Measurements from ENCODE around the gene OPCML. TPM values are rescaled to one million over a fixed set of nuclear protein-coding genes. Genes with fewer than 3 reads are reported as not detected.

Gene OPCML
- total and polyA plus RNA-seq, 4 donors = under 0.01 to 0.01 TPM; not detected in 2

GRCh38 chr11:132921597-132921996 lies 610.7 kb downstream of the OPCML start:
- TF ChIP-seq JUND (IDR thresholded peaks at IDR 0.05) (no peak), NR2F2 (IDR thresholded peaks at IDR 0.05) (no peak), HNF4G (IDR thresholded peaks at IDR 0.05) (no peak)
- no peak overlapping the region for H3K9ac ChIP-seq (ENCODE audit: low read depth in 1 of 2, low read length in 2 of 2)
- H3K4me1 ChIP-seq (ENCODE audit: control insufficient read depth in 4 of 4, insufficient read depth in 4 of 4, low read length in 3 of 4) = peaks cover 0 to 17% (median 2%) of the 10 kb centered on the region in 4 donors
- no peak overlapping the region for H3K27ac ChIP-seq (ENCODE audit: low read depth in 1 of 2, low read length in 2 of 2)
- 97% methylated on average over 6 of the region's 6 CpGs for WGBS
- DNase-seq (ENCODE audit: low spot score) = no peak
- H3K4me3 ChIP-seq (ENCODE audit: low read depth in 1 of 3, low read length in 3 of 3) = no peak overlapping the region
- H3K27me3 ChIP-seq (ENCODE audit: control insufficient read depth in 4 of 4, insufficient read depth in 4 of 4, low read length in 3 of 4) = no peaks in the 10 kb centered on the region
- no peaks in the 10 kb centered on the region for H3K36me3 ChIP-seq (ENCODE audit: control insufficient read depth in 4 of 4, insufficient read depth in 3 of 4, low read depth in 1 of 4, low read length in 3 of 4)
- no peaks in the 10 kb centered on the region for H3K9me3 ChIP-seq (ENCODE audit: control insufficient read depth in 4 of 4, low read length in 3 of 4)

- Histone ChIP-seq H3K9me3 (ENCODE audit: control insufficient read depth in 4 of 4, low read length in 3 of 4) (no peaks in the 10 kb centered on the region), H3K4me1 (ENCODE audit: control insufficient read depth in 4 of 4, insufficient read depth in 4 of 4, low read length in 3 of 4) (peaks cover 0 to 8% (median 2%) of the 10 kb centered on the region in 4 donors), H3K27ac (ENCODE audit: low read depth in 1 of 2, low read length in 2 of 2) (no peak overlapping the region), H3K4me3 (ENCODE audit: low read depth in 1 of 3, low read length in 3 of 3) (no peak overlapping the region), H3K36me3 (ENCODE audit: control insufficient read depth in 4 of 4, insufficient read depth in 3 of 4, low read depth in 1 of 4, low read length in 3 of 4) (no peaks in the 10 kb centered on the region), H3K9ac (ENCODE audit: low read depth in 1 of 2, low read length in 2 of 2) (no peak overlapping the region), H3K27me3 (ENCODE audit: control insufficient read depth in 4 of 4, insufficient read depth in 4 of 4, low read length in 3 of 4) (no peaks in the 10 kb centered on the region)
- 89% methylated on average over 20 of the region's 20 CpGs for WGBS
- no peak for DNase-seq (ENCODE audit: low spot score)
- TF ChIP-seq JUND (IDR thresholded peaks at IDR 0.05) = no peak
- no peak for TF ChIP-seq CTCF (IDR thresholded peaks at IDR 0.05; ENCODE audit: low read depth, low read length, missing input control)
- no peak for TF ChIP-seq TAF1 (conservative IDR thresholded peaks at IDR 0.05)
Measured at GRCh38 chr11:132920451-132921096, 611.7 kb downstream of the OPCML start.

GRCh38 chr11:132914600-132914999 lies 617.7 kb downstream of the OPCML start:
- Histone ChIP-seq H3K27ac (ENCODE audit: low read depth in 1 of 2, low read length in 2 of 2) (no peak overlapping the region), H3K36me3 (ENCODE audit: control insufficient read depth in 4 of 4, insufficient read depth in 3 of 4, low read depth in 1 of 4, low read length in 3 of 4) (no peaks in the 10 kb centered on the region), H3K4me3 (ENCODE audit: low read depth in 1 of 3, low read length in 3 of 3) (no peak overlapping the region), H3K9me3 (ENCODE audit: control insufficient read depth in 4 of 4, low read length in 3 of 4) (no peaks in the 10 kb centered on the region), H3K9ac (ENCODE audit: low read depth in 1 of 2, low read length in 2 of 2) (no peak overlapping the region), H3K4me1 (ENCODE audit: control insufficient read depth in 4 of 4, insufficient read depth in 4 of 4, low read length in 3 of 4) (no peaks in the 10 kb centered on the region), H3K27me3 (ENCODE audit: control insufficient read depth in 4 of 4, insufficient read depth in 4 of 4, low read length in 3 of 4) (no peaks in the 10 kb centered on the region)
- no peak for DNase-seq (ENCODE audit: low spot score)
- WGBS = 94% methylated on average over 5 of the region's 5 CpGs
- TF ChIP-seq FOXA1 (IDR thresholded peaks at IDR 0.05) (no peak), NR2F2 (IDR thresholded peaks at IDR 0.05) (no peak), GABPA (IDR thresholded peaks at IDR 0.05 in 1 of 2, conservative IDR thresholded peaks at IDR 0.05 in 1 of 2) (no peak), MAX (IDR thresholded peaks at IDR 0.05) (no peak)

- no peak overlapping the region for H3K27ac ChIP-seq (ENCODE audit: low read depth in 1 of 2, low read length in 2 of 2)
- no peaks in the 10 kb centered on the region for H3K4me1 ChIP-seq (ENCODE audit: control insufficient read depth in 4 of 4, insufficient read depth in 4 of 4, low read length in 3 of 4)
- H3K9me3 ChIP-seq (ENCODE audit: control insufficient read depth in 4 of 4, low read length in 3 of 4) = no peaks in the 10 kb centered on the region
- no peak for DNase-seq (ENCODE audit: low spot score)
- 86% methylated on average over 7 of the region's 7 CpGs for WGBS
- H3K9ac ChIP-seq (ENCODE audit: low read depth in 1 of 2, low read length in 2 of 2) = no peak overlapping the region
- H3K27me3 ChIP-seq (ENCODE audit: control insufficient read depth in 4 of 4, insufficient read depth in 4 of 4, low read length in 3 of 4) = no peaks in the 10 kb centered on the region
- no peaks in the 10 kb centered on the region for H3K36me3 ChIP-seq (ENCODE audit: control insufficient read depth in 4 of 4, insufficient read depth in 3 of 4, low read depth in 1 of 4, low read length in 3 of 4)
- H3K4me3 ChIP-seq (ENCODE audit: low read depth in 1 of 3, low read length in 3 of 3) = no peak overlapping the region
- TF ChIP-seq YY1 (IDR thresholded peaks at IDR 0.05) (no peak), ZBTB33 (IDR thresholded peaks at IDR 0.05) (no peak), REST (IDR thresholded peaks at IDR 0.05) (no peak), EGR1 (IDR thresholded peaks at IDR 0.05; ENCODE audit: low read depth in 2 of 2) (no peak), HNF4A (conservative IDR thresholded peaks at IDR 0.05) (no peak), NR2F2 (IDR thresholded peaks at IDR 0.05) (no peak), FOXA2 (IDR thresholded peaks at IDR 0.05) (no peak)
Measured at GRCh38 chr11:132913886-132914285, 618.4 kb downstream of the OPCML start.
